ENCODE results near the gene GPR35. TPM values are rescaled to one million over a fixed set of nuclear protein-coding genes. Genes with fewer than 3 reads are reported as not detected.
A peak's percentile ranks its signal among the peaks of the same experiment; 100 is the strongest.

GPR35 gene
- total and polyA plus RNA-seq, 2 of the 13 experiments (the other 11 are each of a cell fraction or from before 2014, with no cell fraction given), result 27.1 to 44.2 TPM

DNA sequence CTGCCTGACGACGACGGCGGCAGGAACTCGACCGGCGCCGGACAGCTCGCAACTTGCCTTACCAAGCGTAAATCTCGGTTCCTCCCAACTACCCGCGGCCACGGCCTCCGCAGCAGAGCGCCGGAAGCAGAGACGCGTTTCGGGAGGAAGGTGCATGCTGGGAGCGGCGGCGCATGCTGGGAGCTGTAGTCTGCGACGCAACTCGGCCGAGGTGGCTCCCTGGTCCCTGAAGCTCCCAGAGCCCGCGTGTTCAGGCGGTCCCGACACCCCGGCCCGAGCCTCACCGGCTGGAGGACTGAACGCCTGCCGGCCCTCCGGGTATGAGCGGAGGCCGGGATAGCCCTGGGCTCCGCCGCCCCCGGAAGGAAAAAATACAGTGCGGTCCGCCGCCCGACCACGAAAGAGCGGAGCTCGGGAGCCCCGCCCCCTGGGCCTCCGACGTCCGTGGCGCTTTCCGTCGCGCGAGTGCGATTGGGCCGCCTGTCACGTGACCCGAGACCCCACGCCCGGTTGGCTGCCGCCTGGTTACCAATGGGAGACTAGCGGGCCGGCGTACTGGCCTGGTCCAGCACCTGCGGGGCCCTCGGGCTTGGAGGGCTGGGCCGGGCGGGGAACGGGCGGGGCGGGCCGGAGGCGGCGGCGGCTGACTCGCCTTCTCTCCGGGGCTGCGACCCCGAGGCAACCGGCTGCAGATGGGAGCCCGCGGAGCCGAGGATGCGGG is 38.9 kb upstream of the GPR35 start, which contains the start of gene CAPN10 (continued):
- TF ChIP-seq RFX5 (IDR thresholded peaks at IDR 0.05; ENCODE audit: low read depth, low read length), result 0 out of 2 replicates have a peak, but pooled peaks have one; percentile 42
- TF ChIP-seq GABPA (IDR thresholded peaks at IDR 0.05; ENCODE audit: low read depth, low read length), result no peak
- peak; percentile 97 for TF ChIP-seq GABPA (CRISPR knock-in tag; IDR thresholded peaks at IDR 0.05; ENCODE audit: low read depth)
- no peak for TF ChIP-seq CBX2 (IDR thresholded peaks at IDR 0.05; ENCODE audit: low read depth, low read length)
- no peak for TF ChIP-seq CBX2 (CRISPR knock-in tag; IDR thresholded peaks at IDR 0.05; ENCODE audit: low read depth)
- TF ChIP-seq, protein P1, sequence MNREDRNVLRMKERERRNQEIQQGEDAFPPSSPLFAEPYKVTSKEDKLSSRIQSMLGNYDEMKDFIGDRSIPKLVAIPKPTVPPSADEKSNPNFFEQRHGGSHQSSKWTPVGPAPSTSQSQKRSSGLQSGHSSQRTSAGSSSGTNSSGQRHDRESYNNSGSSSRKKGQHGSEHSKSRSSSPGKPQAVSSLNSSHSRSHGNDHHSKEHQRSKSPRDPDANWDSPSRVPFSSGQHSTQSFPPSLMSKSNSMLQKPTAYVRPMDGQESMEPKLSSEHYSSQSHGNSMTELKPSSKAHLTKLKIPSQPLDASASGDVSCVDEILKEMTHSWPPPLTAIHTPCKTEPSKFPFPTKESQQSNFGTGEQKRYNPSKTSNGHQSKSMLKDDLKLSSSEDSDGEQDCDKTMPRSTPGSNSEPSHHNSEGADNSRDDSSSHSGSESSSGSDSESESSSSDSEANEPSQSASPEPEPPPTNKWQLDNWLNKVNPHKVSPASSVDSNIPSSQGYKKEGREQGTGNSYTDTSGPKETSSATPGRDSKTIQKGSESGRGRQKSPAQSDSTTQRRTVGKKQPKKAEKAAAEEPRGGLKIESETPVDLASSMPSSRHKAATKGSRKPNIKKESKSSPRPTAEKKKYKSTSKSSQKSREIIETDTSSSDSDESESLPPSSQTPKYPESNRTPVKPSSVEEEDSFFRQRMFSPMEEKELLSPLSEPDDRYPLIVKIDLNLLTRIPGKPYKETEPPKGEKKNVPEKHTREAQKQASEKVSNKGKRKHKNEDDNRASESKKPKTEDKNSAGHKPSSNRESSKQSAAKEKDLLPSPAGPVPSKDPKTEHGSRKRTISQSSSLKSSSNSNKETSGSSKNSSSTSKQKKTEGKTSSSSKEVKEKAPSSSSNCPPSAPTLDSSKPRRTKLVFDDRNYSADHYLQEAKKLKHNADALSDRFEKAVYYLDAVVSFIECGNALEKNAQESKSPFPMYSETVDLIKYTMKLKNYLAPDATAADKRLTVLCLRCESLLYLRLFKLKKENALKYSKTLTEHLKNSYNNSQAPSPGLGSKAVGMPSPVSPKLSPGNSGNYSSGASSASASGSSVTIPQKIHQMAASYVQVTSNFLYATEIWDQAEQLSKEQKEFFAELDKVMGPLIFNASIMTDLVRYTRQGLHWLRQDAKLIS (CRISPR knock-in tag; IDR thresholded peaks at IDR 0.05), result no peak
- no peak for TF ChIP-seq ZNF256 (CRISPR knock-in tag; conservative IDR thresholded peaks at IDR 0.05)
- TF ChIP-seq RNF2 (conservative IDR thresholded peaks at IDR 0.05; ENCODE audit: low read depth), result peak; percentile 95
- no peak for TF ChIP-seq ZNF644 (CRISPR knock-in tag; IDR thresholded peaks at IDR 0.05; ENCODE audit: low read depth)
- no peak; the same call in 1 of the 2 replicates for TF ChIP-seq ZNF34 (CRISPR knock-in tag; IDR thresholded peaks at IDR 0.05; ENCODE audit: borderline replicate concordance)
- TF ChIP-seq SALL2 (CRISPR knock-in tag; IDR thresholded peaks at IDR 0.05), result peak; percentile 77; the same call in 1 of the 2 replicates
- TF ChIP-seq ZGPAT (CRISPR knock-in tag; IDR thresholded peaks at IDR 0.05), result peak; percentile 90
- TF ChIP-seq, protein P2, sequence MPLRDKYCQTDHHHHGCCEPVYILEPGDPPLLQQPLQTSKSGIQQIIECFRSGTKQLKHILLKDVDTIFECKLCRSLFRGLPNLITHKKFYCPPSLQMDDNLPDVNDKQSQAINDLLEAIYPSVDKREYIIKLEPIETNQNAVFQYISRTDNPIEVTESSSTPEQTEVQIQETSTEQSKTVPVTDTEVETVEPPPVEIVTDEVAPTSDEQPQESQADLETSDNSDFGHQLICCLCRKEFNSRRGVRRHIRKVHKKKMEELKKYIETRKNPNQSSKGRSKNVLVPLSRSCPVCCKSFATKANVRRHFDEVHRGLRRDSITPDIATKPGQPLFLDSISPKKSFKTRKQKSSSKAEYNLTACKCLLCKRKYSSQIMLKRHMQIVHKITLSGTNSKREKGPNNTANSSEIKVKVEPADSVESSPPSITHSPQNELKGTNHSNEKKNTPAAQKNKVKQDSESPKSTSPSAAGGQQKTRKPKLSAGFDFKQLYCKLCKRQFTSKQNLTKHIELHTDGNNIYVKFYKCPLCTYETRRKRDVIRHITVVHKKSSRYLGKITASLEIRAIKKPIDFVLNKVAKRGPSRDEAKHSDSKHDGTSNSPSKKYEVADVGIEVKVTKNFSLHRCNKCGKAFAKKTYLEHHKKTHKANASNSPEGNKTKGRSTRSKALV (CRISPR knock-in tag; IDR thresholded peaks at IDR 0.05), result no peak
- TF ChIP-seq, protein P3, sequence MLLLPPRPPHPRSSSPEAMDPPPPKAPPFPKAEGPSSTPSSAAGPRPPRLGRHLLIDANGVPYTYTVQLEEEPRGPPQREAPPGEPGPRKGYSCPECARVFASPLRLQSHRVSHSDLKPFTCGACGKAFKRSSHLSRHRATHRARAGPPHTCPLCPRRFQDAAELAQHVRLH (CRISPR knock-in tag; IDR thresholded peaks at IDR 0.05; ENCODE audit: borderline replicate concordance, low read depth), result 0 out of 2 replicates have a peak, but pooled peaks have one; percentile 71
- peak; percentile 96 for TF ChIP-seq ZNF605 (CRISPR knock-in tag; IDR thresholded peaks at IDR 0.05)
- peak; percentile 68; the same call in 1 of the 2 replicates for TF ChIP-seq HNRNPL (IDR thresholded peaks at IDR 0.05; ENCODE audit: low read depth, low read length)
- no peak for TF ChIP-seq ZBTB10 (CRISPR knock-in tag; IDR thresholded peaks at IDR 0.05; ENCODE audit: borderline replicate concordance)
- TF ChIP-seq ARID2 (CRISPR knock-in tag; IDR thresholded peaks at IDR 0.05; ENCODE audit: borderline replicate concordance), result no peak
- 0 out of 2 replicates have a peak, but pooled peaks have one; percentile 33 for TF ChIP-seq RELA (CRISPR knock-in tag; IDR thresholded peaks at IDR 0.05)
- peak; percentile 46; the same call in 1 of the 2 replicates for TF ChIP-seq ATF1 (CRISPR knock-in tag; IDR thresholded peaks at IDR 0.05)
